Panc1 (cell line): ENCODE results near the gene RARA. TPM values are rescaled to one million over a fixed set of nuclear protein-coding genes. Genes with fewer than 3 reads are reported as not detected.

ENCODE experiments used
- ATAC-seq: fragments of 200-7000 bp; cut with Tn5 transposase; 2 replicates; pipeline ENCODE4 v1.9.1; 2020; ENCODE audit warnings: mild to moderate bottlenecking, moderate library complexity
- BruUV-seq: library from RNA; stranded (reverse); fragments of 400-500 nt; replicated peaks from 2 replicates; lab custom pipeline; 2021; lab: Mats Ljungman, UMichigan
- CTCF ChIA-PET: fragments of 300-600 bp; sonication (Branson Sonifier 250); formaldehyde crosslinking; loops from one replicate; lab custom pipeline; 2022; ENCODE audit warnings: antibody characterized with exemption; lab: Charles Lee
- POLR2A ChIA-PET: fragments of 300-600 bp; sonication (Branson Sonifier 250); formaldehyde crosslinking; loops from one replicate; lab custom pipeline; 2022; ENCODE audit warnings: antibody characterized with exemption; lab: Charles Lee
- DNase-seq: peaks from one replicate; pipeline ENCODE4 v3.0.0-alpha.2; 2010; ENCODE audit warnings: low read depth, low spot score
- H3K27ac ChIP-seq: 2 replicates; pipeline ENCODE4 v1.5.1; 2011; ENCODE audit warnings: mild to moderate bottlenecking, low read length, inconsistent platforms
- H3K27me3 ChIP-seq: fragments of 200-500 bp; sonication (Bioruptor generic); 2 replicates; pipeline ENCODE4 v1.6.0; 2014; ENCODE audit warnings: low read length, inconsistent platforms; ENCODE audit not compliant: control insufficient read depth, insufficient read depth
- H3K36me3 ChIP-seq: fragments of 200-500 bp; sonication (Bioruptor generic); 2 replicates; pipeline ENCODE4 v1.5.1; 2014; ENCODE audit warnings: inconsistent platforms, mild to moderate bottlenecking, low read length, moderate library complexity; ENCODE audit not compliant: control insufficient read depth, insufficient read depth
- H3K4me1 ChIP-seq: 2 replicates; pipeline ENCODE4 v1.5.1; 2011; ENCODE audit warnings: inconsistent platforms, mild to moderate bottlenecking, low read length, moderate library complexity; ENCODE audit not compliant: control insufficient read depth, insufficient read depth
- H3K4me3 ChIP-seq, 2 experiments: 2 replicates each; pipeline ENCODE4 v1.5.1; 2011 to 2012; ENCODE audit warnings: low read depth in 2 of 2, low read length in 2 of 2, mild to moderate bottlenecking in 2 of 2, inconsistent platforms in 1 of 2, moderate library complexity in 1 of 2
- H3K9me3 ChIP-seq: fragments of 200-500 bp; sonication (Bioruptor generic); 2 replicates; pipeline ENCODE4 v1.5.1; 2014; ENCODE audit warnings: low read depth, mild to moderate bottlenecking, inconsistent platforms, low read length, moderate library complexity; ENCODE audit not compliant: control insufficient read depth, insufficient read depth
- POLR2AphosphoS5 ChIP-seq: IDR thresholded peaks from 2 replicates; pipeline ENCODE4 v1.6.1; 2012; ENCODE audit warnings: mild to moderate bottlenecking, low read depth, low read length, moderate library complexity
- REST ChIP-seq, 2 experiments: IDR thresholded peaks; 2 replicates each; pipeline ENCODE4 v1.6.1; 2011 to 2012; ENCODE audit warnings: low read depth in 2 of 2, control low read depth in 1 of 2, low read length in 1 of 2, mild to moderate bottlenecking in 1 of 2, moderate library complexity in 1 of 2; ENCODE audit not compliant: insufficient read depth in 1 of 2
- SIN3A ChIP-seq: IDR thresholded peaks from 2 replicates; pipeline ENCODE4 v1.6.1; 2012; ENCODE audit warnings: low read depth, mild to moderate bottlenecking, low read length, moderate library complexity, borderline replicate concordance; ENCODE audit not compliant: insufficient read depth
- TCF7L2 ChIP-seq: IDR thresholded peaks from 2 replicates; pipeline ENCODE4 v1.6.1; 2011; ENCODE audit warnings: mild to moderate bottlenecking, low read depth, low read length, inconsistent platforms
- in situ Hi-C: cut with HindIII; loops from 2 replicates; pipeline ENCODE4 v1.10.0; 2016; ENCODE audit warnings: low sequenced_read_pairs, low pct_unique_long_range_greater_than_20kb
- intact Hi-C: fragments of 100-400 bp; cut with micrococcal nuclease; formaldehyde crosslinking; loops from one replicate; pipeline ENCODE4 v1.10.0; 2022; ENCODE audit not compliant: unreplicated experiment
- total RNA-seq: library from RNA; stranded (reverse); gene quantifications from one replicate; pipeline ENCODE4 v1.2.1, GENCODE V29; 2021; ENCODE audit not compliant: unreplicated experiment
- TF ChIP-seq, protein P1 (sequence below): fragments of 450-650 bp; IDR thresholded peaks from 2 replicates; pipeline ENCODE4 v1.5.1; 2017; ENCODE audit warnings: mild to moderate bottlenecking

The RARA gene
- total RNA-seq, 1 experiment from 2014 or later = 55.6 TPM

GRCh38 chr17:40321961-40322357, 13.0 kb downstream of the RARA start:
- BruUV-seq = no TSS peak
- Histone ChIP-seq H3K9me3 (no peaks in the 10 kb centered on the region), H3K27me3 (no peaks in the 10 kb centered on the region), H3K27ac (peak overlapping the region; percentile 95), H3K4me3 (peak overlapping the region; percentile 20 to 87), H3K4me1 (peaks cover 75% of the 10 kb centered on the region), H3K36me3 (no peaks in the 10 kb centered on the region; the same call in 1 of the 2 replicates)
- POLR2A ChIA-PET = interaction anchor here (0.7 to 1.0 kb wide), 2 partner anchors 15 to 28 kb away, joined by 3 read pairs; no protein-coding TSS in a partner anchor
- intact Hi-C loops (no loop called here), in situ Hi-C loops (no loop called here)
- CTCF ChIA-PET = interaction anchor here (0.9 kb wide), 1 partner anchor 12 kb away, joined by 3 read pairs; no protein-coding TSS in a partner anchor
- DNase-seq (no peak), ATAC-seq (no peak)
- TF ChIP-seq TCF7L2 (no peak), POLR2AphosphoS5 (no peak), REST (IDR thresholded peaks at IDR 0.05; ENCODE audit: insufficient read depth in 1 of 2, low read depth in 2 of 2, low read length in 1 of 2) (no peak), SIN3A (no peak)
- TF ChIP-seq, protein P1, sequence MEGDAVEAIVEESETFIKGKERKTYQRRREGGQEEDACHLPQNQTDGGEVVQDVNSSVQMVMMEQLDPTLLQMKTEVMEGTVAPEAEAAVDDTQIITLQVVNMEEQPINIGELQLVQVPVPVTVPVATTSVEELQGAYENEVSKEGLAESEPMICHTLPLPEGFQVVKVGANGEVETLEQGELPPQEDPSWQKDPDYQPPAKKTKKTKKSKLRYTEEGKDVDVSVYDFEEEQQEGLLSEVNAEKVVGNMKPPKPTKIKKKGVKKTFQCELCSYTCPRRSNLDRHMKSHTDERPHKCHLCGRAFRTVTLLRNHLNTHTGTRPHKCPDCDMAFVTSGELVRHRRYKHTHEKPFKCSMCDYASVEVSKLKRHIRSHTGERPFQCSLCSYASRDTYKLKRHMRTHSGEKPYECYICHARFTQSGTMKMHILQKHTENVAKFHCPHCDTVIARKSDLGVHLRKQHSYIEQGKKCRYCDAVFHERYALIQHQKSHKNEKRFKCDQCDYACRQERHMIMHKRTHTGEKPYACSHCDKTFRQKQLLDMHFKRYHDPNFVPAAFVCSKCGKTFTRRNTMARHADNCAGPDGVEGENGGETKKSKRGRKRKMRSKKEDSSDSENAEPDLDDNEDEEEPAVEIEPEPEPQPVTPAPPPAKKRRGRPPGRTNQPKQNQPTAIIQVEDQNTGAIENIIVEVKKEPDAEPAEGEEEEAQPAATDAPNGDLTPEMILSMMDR = no peak

GRCh38 chr17:40322358-40323315, 13.7 kb downstream of the RARA start:
- H3K9me3 ChIP-seq = no peaks in the 10 kb centered on the region
- ChIA-PET POLR2A (interaction anchor here (0.7 kb wide), 2 partner anchors 11 to 28 kb away, joined by 3 to 4 read pairs; no protein-coding TSS in a partner anchor), CTCF (interaction anchor here (0.9 kb wide), 1 partner anchor 13 kb away, joined by 3 read pairs; no protein-coding TSS in a partner anchor)
- TF ChIP-seq REST (IDR thresholded peaks at IDR 0.05; ENCODE audit: insufficient read depth in 1 of 2, low read depth in 2 of 2, low read length in 1 of 2) (no peak), TCF7L2 (0 out of 2 replicates have a peak, but pooled peaks have one; percentile 47)
- DNase-seq (no peak), ATAC-seq (peak; percentile 17; the same call in 1 of the 2 replicates)
- H3K27ac ChIP-seq = peak overlapping the region; percentile 95
- in situ Hi-C loops = no loop called here
- H3K4me1 ChIP-seq = peaks cover 76% of the 10 kb centered on the region
- H3K4me3 ChIP-seq = peak overlapping the region; percentile 20 to 87
- intact Hi-C loops = no loop called here
- BruUV-seq = no TSS peak
- no peaks in the 10 kb centered on the region; the same call in 1 of the 2 replicates for H3K36me3 ChIP-seq
- H3K27me3 ChIP-seq = no peaks in the 10 kb centered on the region
